ENCODE data around the gene RBM14. TPM values are rescaled to one million over a fixed set of nuclear protein-coding genes. Genes with fewer than 3 reads are reported as not detected.

RBM14 gene
- total RNA-seq, 1 donor from 2014 or later = 49.9 TPM

DNA sequence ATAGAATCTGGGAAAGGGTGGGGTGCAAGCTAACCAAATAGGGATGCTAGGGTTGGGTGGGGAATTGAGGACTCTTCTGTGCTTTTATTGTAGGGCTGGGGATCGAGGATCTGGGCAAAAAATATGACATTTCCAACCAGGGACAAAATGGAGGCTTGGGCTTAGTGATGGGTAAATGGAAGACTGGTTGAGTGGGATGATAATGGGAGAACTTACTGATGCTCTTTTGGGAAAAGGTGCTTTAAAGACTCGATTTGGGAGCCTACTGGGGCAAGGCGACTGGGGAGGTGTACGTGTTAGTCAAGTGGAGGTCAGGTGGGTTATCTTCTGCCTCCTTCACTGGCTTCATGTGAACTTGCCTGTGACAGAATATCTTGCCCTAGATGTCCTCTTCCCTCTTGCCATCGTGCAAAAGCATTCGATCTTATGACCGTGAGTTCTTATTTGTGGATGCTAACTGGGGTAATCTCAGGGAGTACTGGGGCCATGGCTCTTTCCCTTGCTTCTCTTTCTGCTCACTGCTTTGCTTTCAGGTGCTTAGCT, 11.7 kb downstream of the RBM14 start:
- no peak for DNase-seq (ENCODE audit: low read depth)
- H3K27me3 ChIP-seq (ENCODE audit: control insufficient read depth, insufficient read depth, low read length) = no peaks in the 10 kb centered on the region
- H3K36me3 ChIP-seq (ENCODE audit: control insufficient read depth, insufficient read depth, low read length) = peaks cover 16% of the 10 kb centered on the region
- no peak overlapping the region for H3K4me3 ChIP-seq (ENCODE audit: low read depth, low read length)
- TF ChIP-seq, protein P1, sequence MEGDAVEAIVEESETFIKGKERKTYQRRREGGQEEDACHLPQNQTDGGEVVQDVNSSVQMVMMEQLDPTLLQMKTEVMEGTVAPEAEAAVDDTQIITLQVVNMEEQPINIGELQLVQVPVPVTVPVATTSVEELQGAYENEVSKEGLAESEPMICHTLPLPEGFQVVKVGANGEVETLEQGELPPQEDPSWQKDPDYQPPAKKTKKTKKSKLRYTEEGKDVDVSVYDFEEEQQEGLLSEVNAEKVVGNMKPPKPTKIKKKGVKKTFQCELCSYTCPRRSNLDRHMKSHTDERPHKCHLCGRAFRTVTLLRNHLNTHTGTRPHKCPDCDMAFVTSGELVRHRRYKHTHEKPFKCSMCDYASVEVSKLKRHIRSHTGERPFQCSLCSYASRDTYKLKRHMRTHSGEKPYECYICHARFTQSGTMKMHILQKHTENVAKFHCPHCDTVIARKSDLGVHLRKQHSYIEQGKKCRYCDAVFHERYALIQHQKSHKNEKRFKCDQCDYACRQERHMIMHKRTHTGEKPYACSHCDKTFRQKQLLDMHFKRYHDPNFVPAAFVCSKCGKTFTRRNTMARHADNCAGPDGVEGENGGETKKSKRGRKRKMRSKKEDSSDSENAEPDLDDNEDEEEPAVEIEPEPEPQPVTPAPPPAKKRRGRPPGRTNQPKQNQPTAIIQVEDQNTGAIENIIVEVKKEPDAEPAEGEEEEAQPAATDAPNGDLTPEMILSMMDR (IDR thresholded peaks at IDR 0.05; ENCODE audit: insufficient read depth, low read length, poor library complexity, severe bottlenecking) = no peak

DNA sequence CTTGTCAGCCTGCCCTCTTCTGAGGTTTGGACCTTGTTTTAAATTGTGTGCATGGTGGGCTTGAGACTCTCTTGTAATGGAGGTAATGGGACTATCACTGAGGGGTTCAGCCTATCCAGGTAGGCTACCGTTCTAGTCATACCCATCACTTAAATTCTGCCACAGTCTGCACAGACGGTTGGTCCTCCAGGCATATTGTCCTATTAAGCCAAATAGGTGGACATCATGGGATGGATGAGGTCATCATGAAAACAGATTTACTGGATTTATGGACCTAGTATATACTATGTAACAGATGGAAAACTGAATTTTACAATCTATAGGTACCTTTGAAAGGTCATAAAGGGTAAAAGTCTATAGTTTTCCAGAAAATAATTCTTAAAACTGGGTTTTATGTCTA, 12.9 kb downstream of the RBM14 start:
- no peak for DNase-seq (ENCODE audit: low read depth)
- H3K4me3 ChIP-seq (ENCODE audit: low read depth, low read length) = no peak overlapping the region
- TF ChIP-seq, protein P1 (IDR thresholded peaks at IDR 0.05; ENCODE audit: insufficient read depth, low read length, poor library complexity, severe bottlenecking) = no peak
- H3K36me3 ChIP-seq (ENCODE audit: control insufficient read depth, insufficient read depth, low read length) = peaks cover 16% of the 10 kb centered on the region
- H3K27me3 ChIP-seq (ENCODE audit: control insufficient read depth, insufficient read depth, low read length) = no peaks in the 10 kb centered on the region

DNA sequence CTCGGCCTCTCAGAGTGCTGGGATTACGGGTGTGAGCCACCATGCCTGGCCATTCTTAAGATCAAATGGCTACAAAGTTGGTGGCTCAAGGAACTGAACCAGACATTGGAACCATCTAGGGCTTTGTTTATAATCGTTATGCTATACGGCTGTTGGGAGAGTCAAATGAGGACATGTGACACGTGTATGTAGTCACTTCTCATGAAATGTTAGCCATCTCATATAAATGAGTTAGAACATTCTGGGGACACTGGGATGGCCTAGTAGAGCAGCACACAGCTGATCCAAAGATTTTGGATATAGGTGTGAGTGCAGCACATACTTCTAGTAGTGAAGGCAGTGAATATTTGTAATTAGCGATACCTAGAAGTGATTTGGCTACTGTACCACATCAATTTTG, 15.5 kb downstream of the RBM14 start:
- TF ChIP-seq, protein P1 (IDR thresholded peaks at IDR 0.05; ENCODE audit: insufficient read depth, low read length, poor library complexity, severe bottlenecking) = no peak
- Histone ChIP-seq H3K4me3 (ENCODE audit: low read depth, low read length) (no peak overlapping the region), H3K36me3 (ENCODE audit: control insufficient read depth, insufficient read depth, low read length) (peaks cover 5% of the 10 kb centered on the region), H3K27me3 (ENCODE audit: control insufficient read depth, insufficient read depth, low read length) (no peaks in the 10 kb centered on the region)
- DNase-seq (ENCODE audit: low read depth) = no peak

DNA sequence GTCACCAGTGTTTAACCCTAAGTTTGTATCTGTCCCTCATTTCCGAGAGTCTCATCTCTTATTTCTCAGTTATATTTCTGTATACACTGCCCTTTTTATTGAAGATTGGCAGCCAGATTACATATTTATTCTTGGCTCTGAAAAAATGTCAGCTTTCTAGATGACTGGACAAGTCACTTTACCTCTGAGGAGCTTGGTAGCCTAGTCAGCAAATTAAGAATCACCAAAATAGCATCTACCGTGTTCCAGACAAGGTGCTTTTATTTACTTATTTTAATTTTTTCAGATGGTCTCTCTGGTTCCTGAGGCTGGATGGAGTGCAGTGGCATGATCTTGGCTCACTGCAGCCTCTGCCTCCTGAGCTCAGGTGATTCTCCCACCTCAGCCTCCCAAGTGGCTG, 16.5 kb downstream of the RBM14 start:
- no peaks in the 10 kb centered on the region for H3K27me3 ChIP-seq (ENCODE audit: control insufficient read depth, insufficient read depth, low read length)
- peaks cover 2% of the 10 kb centered on the region for H3K36me3 ChIP-seq (ENCODE audit: control insufficient read depth, insufficient read depth, low read length)
- TF ChIP-seq, protein P1 (IDR thresholded peaks at IDR 0.05; ENCODE audit: insufficient read depth, low read length, poor library complexity, severe bottlenecking) = no peak
- DNase-seq (ENCODE audit: low read depth) = no peak
- H3K4me3 ChIP-seq (ENCODE audit: low read depth, low read length) = no peak overlapping the region

DNA sequence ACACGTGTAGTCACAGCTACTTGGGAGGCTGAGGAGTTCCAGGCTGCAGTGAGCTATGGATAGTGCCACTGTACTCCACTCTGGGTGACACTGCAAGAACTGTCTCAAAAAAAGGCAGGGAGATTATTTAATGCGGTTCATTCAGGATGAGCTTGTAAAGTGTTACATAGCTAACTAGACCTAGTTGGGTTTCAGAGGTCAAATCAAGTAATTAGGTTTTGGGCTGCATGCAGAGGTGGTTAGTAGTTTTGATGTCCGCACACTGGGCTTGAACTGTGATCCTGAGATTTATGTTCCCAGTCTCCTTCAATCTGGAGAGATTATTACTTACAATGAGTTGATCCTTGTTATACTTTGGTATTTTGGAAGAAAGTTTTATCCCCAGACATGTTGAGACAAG, 20.0 kb downstream of the RBM14 start:
- DNase-seq (ENCODE audit: low read depth) = no peak
- no peak overlapping the region for H3K4me3 ChIP-seq (ENCODE audit: low read depth, low read length)
- no peaks in the 10 kb centered on the region for H3K27me3 ChIP-seq (ENCODE audit: control insufficient read depth, insufficient read depth, low read length)
- TF ChIP-seq, protein P1 (IDR thresholded peaks at IDR 0.05; ENCODE audit: insufficient read depth, low read length, poor library complexity, severe bottlenecking) = no peak
- H3K36me3 ChIP-seq (ENCODE audit: control insufficient read depth, insufficient read depth, low read length) = no peaks in the 10 kb centered on the region

DNA sequence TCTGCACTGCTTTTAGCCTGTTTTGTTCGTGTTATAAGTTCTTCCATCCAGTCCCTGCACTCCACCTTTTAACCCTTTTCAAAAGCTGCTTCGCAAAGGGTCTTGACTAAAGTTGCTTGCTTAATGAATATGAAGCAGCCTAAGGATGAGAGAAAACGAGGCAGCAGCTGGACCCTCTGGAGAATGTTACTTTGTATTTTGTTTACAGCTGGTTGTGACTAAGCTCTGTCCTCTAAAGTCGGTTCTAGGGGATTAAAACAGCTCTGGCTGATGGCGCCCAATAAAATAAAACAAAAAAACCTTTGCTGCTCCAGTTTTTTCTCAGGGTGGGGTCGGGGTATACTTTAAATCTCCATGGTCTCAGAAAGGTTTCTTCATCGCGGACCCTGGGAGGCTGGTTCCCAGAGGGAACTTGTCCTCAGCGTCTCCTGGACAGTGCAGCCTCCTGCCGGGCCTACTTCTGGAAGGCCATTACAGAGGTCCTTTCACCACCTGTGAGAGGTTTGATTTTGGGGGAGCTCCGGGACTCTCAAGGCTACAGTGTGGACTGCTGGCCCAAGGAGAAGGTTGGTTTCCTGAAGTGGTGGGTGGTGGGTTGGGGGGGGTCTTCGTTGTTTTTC, 21.2 kb downstream of the RBM14 start:
- Histone ChIP-seq H3K36me3 (ENCODE audit: control insufficient read depth, insufficient read depth, low read length) (no peaks in the 10 kb centered on the region), H3K4me3 (ENCODE audit: low read depth, low read length) (peak overlapping the region; percentile 31), H3K27me3 (ENCODE audit: control insufficient read depth, insufficient read depth, low read length) (no peaks in the 10 kb centered on the region)
- TF ChIP-seq, protein P1 (IDR thresholded peaks at IDR 0.05; ENCODE audit: insufficient read depth, low read length, poor library complexity, severe bottlenecking) = no peak
- DNase-seq (ENCODE audit: low read depth) = no peak

Data from kidney epithelial cell (primary cell).